GM19238 (cell line): ENCODE data around the gene CBY3.
"Not testable (repeated sequence)": the region's sequence is repeated elsewhere in the genome, so short reads cannot be mapped to it uniquely, and the experiment has no call there.

Source experiments
- DNase-seq: peaks from one replicate; pipeline ENCODE4 v3.0.0; 2011; ENCODE audit warnings: low spot score; ENCODE audit not compliant: insufficient read length

Gene CBY3

GRCh38 chr5:179680780-179681401, at the start of gene CBY3:
TSS of gene CBY3 (minus strand) at chr5:179681034. CDS start at chr5:179680918, 116 bp downstream.
- no peak for DNase-seq

DNA sequence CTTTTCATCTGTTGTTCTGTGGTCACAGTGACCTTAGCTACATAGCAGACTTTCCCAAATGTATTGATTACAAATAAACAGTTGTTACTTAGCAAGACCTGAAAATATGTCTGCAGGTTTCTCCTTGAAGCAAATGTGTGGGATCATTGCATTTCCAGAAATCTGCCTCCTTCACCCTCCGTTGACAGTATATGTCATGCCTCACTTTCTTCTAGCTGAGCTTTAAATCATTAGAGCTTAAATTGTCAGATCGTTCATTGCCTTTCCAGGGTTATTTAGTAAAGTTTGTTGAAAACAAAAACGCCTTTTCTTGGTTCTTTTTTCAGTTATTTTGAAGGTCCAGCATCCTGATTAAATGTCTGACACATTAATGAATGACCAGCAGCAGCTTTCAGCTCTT, 49.5 kb upstream of the CBY3 start:
- DNase-seq: no peak

DNA sequence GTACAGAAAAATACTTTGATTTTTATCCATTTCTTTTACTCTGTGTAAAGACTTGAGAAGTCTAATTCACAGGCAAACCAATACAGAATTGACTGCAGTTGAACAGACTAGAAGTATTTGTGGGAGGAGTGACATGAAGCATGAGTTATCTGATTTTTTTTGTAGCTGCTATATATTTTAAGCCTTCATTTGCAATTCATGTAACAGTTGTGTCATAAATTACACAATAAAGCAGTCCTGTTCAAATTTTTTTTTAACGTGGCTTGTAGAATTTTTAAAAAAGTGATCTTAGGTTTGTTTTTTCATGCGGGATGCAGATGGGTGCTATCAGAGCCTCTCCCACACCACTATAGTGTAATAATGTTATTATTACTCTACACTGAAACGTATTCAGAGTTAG, 48.9 kb upstream of the CBY3 start:
- DNase-seq: no peak

DNA sequence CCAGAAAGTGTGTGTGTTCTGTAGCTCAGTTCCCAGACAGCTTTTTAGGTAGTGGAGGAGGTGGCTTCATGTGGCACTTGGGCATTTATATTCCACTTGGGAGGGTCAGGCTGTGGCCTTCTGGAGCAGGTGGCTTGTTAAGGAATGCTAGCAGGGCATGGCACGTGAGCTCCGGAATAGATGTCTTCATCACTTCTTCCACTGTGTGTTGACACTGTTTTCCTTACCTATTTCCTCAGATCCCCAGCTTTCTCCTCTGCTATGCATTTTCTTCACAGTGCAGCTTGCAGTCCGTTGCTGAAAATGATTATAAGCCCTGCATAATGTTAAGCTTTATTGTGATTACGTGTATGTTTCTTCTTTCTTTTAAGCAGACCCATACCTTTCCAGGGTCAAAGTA, 48.5 kb upstream of the CBY3 start:
- DNase-seq: no peak

- no peak for DNase-seq
Observed at GRCh38 chr5:179727106-179727505, 46.3 kb upstream of the CBY3 start.

- no peak for DNase-seq
Observed at GRCh38 chr5:179724163-179724562, 43.3 kb upstream of the CBY3 start.

GRCh38 chr5:179720222-179720621, 39.4 kb upstream of the CBY3 start:
- no peak for DNase-seq

DNA sequence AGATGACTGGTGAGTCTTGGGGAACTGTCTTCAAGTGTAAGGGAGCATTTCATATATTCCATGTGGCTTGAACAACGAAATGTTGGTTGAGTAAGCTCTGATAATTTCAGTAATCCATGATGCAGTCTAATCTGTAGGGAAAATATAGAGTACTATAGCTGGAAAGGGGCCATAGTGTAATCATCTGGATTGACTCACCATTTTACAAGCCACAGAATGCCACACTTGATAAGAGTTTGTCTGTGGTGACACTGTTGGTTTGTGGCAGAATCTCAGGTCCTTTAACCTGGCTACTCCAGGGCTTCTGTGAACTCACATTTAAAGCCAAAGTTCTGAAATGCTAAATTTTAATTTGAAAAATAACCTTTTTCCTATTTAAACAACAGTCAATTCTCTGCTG, 35.5 kb upstream of the CBY3 start:
- no peak for DNase-seq

- no peak for DNase-seq
Observed at GRCh38 chr5:179700401-179700918, 19.6 kb upstream of the CBY3 start.

GRCh38 chr5:179699616-179700237, 18.9 kb upstream of the CBY3 start:
- peak; percentile 18 for DNase-seq

- DNase-seq: peak; percentile 21
Observed at GRCh38 chr5:179698935-179699615, 18.2 kb upstream of the CBY3 start, which contains the start of gene CANX. TSS of gene CANX (plus strand) at chr5:179698967. CDS start at chr5:179705682, 6,715 bp downstream.

DNA sequence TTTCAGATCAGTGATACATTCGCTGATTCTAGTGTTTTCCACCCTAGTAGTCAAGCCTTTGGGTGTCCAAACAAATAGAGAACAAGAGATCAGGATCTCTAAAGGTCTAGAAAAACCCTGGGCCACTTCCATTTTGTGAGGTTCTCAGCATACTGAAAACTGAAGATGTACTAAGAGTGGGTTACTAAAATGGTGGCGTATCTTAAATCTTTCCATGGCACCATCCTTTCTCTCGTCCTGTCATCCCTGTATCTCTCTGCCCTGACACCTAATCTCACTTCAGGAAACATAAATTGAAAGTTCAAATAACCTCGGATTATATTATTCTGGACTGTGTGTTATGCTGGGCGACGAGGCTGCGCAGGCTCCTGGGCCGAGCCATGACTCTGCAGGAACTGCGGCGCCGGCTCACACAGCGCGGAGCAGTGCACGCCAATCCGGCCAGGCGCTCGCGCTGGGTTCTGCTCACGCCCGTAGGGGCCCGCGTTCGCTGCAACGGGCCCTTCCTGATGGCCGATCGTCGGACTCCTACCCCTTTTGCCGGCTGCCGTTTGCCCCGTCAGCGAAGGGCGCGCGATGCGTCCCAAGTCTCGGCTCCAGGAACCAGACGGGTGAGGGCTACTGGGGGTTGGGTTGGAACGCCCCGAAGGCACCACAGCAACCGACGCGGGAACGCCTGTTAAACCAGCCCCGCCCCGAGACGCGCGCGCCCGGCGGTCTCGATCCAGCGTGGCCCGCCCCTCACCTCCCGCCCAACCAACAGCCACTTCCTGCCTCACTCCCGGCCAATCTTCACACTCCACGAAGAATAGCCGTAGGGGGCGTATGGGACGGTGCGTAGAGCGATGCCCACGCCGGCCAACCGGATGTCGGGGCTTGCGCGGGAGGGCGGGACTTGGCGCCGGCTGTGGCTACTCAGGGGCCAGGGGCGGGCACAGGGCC, 17.4 kb upstream of the CBY3 start:
- peak; percentile 96 for DNase-seq

DNA sequence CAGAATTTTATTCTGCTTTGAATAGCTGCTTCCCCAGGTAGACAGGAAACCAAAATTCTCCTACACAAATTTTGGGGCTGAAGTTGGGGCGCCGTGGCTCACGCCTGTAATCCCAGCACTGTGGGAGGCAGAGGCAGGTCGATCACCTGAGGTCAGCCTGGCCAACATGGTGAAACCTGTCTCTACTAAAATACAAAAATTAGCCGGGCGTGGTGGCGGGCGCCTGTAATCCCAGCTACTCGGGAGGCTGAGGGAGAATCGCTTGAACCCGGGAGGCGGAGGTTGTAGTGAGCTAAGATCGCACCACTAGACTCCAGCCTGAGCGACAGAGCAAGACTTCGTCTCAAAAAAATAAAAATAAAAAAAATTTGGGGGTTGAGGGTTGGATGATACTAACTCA, 16.7 kb upstream of the CBY3 start:
- DNase-seq: not testable (repeated sequence)

- DNase-seq: no peak
Observed at GRCh38 chr5:179697108-179697507, 16.3 kb upstream of the CBY3 start.

DNA sequence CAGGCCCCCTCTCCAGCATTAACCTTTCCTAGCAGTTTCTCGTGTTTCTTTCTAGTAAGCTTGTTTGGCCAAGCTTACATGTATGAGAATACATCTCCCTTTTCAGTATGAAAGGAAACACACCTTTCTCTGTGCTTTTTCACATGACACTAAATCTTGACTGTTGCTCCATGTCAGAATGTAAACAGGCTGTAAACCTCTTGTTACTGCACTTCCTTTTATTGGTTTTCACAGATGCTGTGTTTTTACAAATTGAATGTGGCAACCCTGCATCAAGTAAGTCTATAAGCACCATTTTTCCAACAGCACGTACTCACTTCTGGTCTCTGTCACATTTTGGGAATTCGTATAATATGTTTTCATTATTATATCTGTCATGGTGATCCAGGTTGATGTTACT, 15.8 kb upstream of the CBY3 start:
- no peak for DNase-seq

DNA sequence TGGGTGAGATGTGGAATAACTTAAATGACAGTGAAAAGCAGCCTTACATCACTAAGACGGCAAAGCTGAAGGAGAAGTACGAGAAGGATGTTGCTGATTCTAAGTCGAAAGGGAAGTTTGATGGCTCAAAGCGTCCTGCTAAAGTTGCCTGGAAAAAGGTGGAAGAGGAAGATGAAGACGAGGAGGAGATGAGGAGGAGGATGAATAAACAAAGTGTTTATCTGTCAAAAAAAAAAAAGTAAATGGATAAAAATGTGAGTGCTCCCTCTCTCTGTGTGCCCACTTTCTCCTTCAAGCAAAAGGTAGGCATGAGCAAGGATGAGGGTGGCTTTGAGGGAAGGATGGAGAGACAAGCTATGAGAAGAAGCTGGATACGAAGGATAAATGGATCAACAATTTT, 13.7 kb upstream of the CBY3 start:
- DNase-seq: no peak

DNA sequence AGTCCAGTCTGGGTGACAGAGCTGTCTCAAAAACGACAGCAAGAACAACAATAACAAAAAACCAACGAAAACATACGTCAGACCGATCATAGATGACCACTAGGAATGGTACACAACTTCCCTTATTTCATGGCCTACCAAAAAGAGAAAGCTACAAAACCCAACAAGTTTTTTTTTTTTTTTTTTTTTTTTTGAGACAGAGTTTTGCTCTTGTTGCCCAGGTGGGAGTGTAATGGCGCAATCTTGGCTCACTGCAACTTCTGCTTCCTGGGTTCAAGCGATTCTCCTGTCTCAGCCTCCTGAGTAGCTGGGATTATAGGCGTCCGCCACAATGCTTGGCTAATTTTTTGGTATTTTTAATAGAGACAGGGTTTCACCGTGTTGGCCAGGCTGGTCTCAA, 8.4 kb upstream of the CBY3 start:
- not testable (repeated sequence) for DNase-seq

- DNase-seq: no peak
Observed at GRCh38 chr5:179680014-179680779, 637 bp downstream of the CBY3 start.

DNA sequence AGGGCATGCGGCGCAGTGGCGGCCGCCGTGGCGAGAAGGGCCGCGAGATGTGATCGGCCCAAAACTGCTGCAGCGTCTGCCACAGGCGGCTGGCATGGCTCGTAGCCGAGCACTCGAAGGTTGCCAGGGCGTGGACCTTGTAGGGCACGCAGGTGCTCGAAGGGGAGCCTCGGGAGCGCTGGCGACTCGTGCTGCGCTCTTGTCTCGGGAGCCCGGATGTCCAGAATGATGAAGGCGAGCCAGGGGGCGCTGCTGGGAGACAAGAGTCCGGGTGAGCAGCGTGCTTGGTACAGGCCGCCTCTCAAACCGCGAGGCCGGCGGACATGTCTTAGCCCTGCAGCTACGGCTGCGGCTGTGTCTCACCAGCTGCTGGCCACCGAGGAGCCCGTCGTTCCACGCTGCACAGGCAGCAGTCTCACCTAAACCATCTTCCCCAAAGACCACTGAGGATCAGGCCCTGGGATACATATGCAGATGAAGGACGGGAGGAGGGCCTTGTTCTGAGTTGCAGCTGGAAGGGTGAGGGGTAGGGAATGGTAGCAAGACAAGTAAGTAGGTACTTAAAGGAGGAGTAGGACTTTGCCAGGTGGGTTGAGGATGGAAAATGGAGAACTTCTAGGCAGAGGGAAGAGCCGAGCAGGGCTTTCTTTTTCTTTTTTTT, 1.7 kb downstream of the CBY3 start:
- DNase-seq: no peak
